Thyroid gland (tissue), 4 donors: Measurements from ENCODE around the gene GALNT15.

Experiments used
- POLR2A ChIP-seq, 2 donors: fragments of 450-650 bp; IDR thresholded peaks; one replicate each; pipeline ENCODE4 v1.6.1; 2017; ENCODE audit warnings: antibody characterized with exemption in 2 of 2, mild to moderate bottlenecking in 2 of 2, moderate library complexity in 1 of 2
- TF ChIP-seq, protein P1 (sequence below), 6 experiments: fragments of 200-600 bp in 3 of 6; fragments of 450-650 bp in 3 of 6; sonication (generic) in 3 of 6; IDR thresholded peaks; one replicate each; pipeline ENCODE4 v1.5.1; 2016 to 2019; ENCODE audit warnings: antibody characterized with exemption in 6 of 6, mild to moderate bottlenecking in 2 of 6, inconsistent platforms in 1 of 6, moderate library complexity in 1 of 6

DNA sequence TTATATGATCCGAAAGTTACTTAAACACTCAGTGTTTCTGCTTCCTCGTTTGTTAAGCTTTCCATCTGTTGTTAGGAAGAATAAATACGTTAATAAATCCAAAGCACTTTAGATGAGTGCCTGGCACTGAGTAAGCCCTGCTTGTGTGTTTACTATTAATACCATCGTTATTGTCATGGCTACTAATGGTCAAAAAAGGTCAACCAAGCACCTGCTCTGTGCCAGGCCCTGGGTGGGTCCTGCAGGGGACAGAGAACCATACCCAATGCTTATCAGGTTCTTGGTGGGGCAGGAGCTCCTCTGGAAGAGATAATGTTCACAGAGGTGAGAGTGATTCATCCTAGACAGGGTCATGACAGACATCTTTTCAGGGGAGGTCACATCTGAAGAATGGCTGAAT lies 39.9 kb downstream of the GALNT15 start:
- TF ChIP-seq, protein P1, sequence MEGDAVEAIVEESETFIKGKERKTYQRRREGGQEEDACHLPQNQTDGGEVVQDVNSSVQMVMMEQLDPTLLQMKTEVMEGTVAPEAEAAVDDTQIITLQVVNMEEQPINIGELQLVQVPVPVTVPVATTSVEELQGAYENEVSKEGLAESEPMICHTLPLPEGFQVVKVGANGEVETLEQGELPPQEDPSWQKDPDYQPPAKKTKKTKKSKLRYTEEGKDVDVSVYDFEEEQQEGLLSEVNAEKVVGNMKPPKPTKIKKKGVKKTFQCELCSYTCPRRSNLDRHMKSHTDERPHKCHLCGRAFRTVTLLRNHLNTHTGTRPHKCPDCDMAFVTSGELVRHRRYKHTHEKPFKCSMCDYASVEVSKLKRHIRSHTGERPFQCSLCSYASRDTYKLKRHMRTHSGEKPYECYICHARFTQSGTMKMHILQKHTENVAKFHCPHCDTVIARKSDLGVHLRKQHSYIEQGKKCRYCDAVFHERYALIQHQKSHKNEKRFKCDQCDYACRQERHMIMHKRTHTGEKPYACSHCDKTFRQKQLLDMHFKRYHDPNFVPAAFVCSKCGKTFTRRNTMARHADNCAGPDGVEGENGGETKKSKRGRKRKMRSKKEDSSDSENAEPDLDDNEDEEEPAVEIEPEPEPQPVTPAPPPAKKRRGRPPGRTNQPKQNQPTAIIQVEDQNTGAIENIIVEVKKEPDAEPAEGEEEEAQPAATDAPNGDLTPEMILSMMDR (IDR thresholded peaks at IDR 0.05) = no peak
- no peak for TF ChIP-seq POLR2A (IDR thresholded peaks at IDR 0.05)
